ENCODE results near the gene SF3B2.

- no peak for TF ChIP-seq CTCF (IDR thresholded peaks at IDR 0.05)
- no peak for TF ChIP-seq POLR2A (IDR thresholded peaks at IDR 0.05)
Measured at GRCh38 chr11:66075273-66075672, 23.1 kb downstream of the SF3B2 start.

Measured in ovary (tissue), 3 donors.